ENCODE data around the gene TMEM17. TPM values are rescaled to one million over a fixed set of nuclear protein-coding genes. Genes with fewer than 3 reads are reported as not detected.

TMEM17 gene
- total RNA-seq, 4 donors from 2014 or later: 0.22 to 3.4 (median 2.0) TPM

GRCh38 chr2:62474176-62474575 is 31.8 kb downstream of the TMEM17 start:
- 63% methylated on average over 3 of the region's 4 CpGs; no CpG with 5 or more reads in 1 of the 2 donors for WGBS, 2 donors (ENCODE audit: low coverage in 1 of 2)
- no peak overlapping the region for H3K4me3 ChIP-seq
- ATAC-seq: no peak

GRCh38 chr2:62473246-62473827 is 32.7 kb downstream of the TMEM17 start:
- peak overlapping the region in 2 of 4 donors; percentile 74 to 80 for H3K27ac ChIP-seq
- TF ChIP-seq CTCF (IDR thresholded peaks at IDR 0.05) (no peak), POLR2AphosphoS5 (IDR thresholded peaks at IDR 0.05) (no peak)
- H3K4me3 ChIP-seq: no peak overlapping the region
- no peak for ATAC-seq
- no CpG with 5 or more reads among the region's 1 CpG for WGBS, 2 donors (ENCODE audit: low coverage in 1 of 2)
- H3K27me3 ChIP-seq: no peaks in the 10 kb centered on the region
- H3K4me1 ChIP-seq: peaks cover 0 to 92% (median 41%) of the 10 kb centered on the region in 3 donors
- no peaks in the 10 kb centered on the region for H3K36me3 ChIP-seq
- no peaks in the 10 kb centered on the region for H3K9me3 ChIP-seq

More at GRCh38 chr2:62474176-62474575, 31.8 kb downstream of the TMEM17 start:
- peak overlapping the region in 3 of 4 donors; percentile 9 to 80 (median 74) for H3K27ac ChIP-seq
- TF ChIP-seq EP300 (IDR thresholded peaks at IDR 0.05) (no peak), POLR2AphosphoS5 (IDR thresholded peaks at IDR 0.05) (no peak), POLR2A (IDR thresholded peaks at IDR 0.05) (no peak), CTCF (IDR thresholded peaks at IDR 0.05) (no peak)
- no peaks in the 10 kb centered on the region for H3K36me3 ChIP-seq
- H3K27me3 ChIP-seq: no peaks in the 10 kb centered on the region
- H3K9me3 ChIP-seq: no peaks in the 10 kb centered on the region
- H3K4me1 ChIP-seq: peaks cover 0 to 100% (median 42%) of the 10 kb centered on the region in 3 donors

GRCh38 chr2:62472312-62472711 is 33.7 kb downstream of the TMEM17 start:
- no peaks in the 10 kb centered on the region for H3K36me3 ChIP-seq
- H3K4me3 ChIP-seq: no peak overlapping the region
- peak overlapping the region in 3 of 4 donors; percentile 5 to 80 (median 51) for H3K27ac ChIP-seq
- WGBS, 2 donors (ENCODE audit: low coverage in 1 of 2): 33% methylated on average over 1 of the region's 2 CpGs
- H3K9me3 ChIP-seq: no peaks in the 10 kb centered on the region
- peak; percentile 44 for ATAC-seq
- H3K27me3 ChIP-seq: no peaks in the 10 kb centered on the region
- TF ChIP-seq POLR2A (IDR thresholded peaks at IDR 0.05) (no peak), EP300 (IDR thresholded peaks at IDR 0.05) (no peak), CTCF (IDR thresholded peaks at IDR 0.05) (no peak), POLR2AphosphoS5 (IDR thresholded peaks at IDR 0.05) (no peak)
- H3K4me1 ChIP-seq: peaks cover 0 to 90% (median 35%) of the 10 kb centered on the region in 3 donors

- 28 to 73% methylated on average over 3 to 6 of the region's 7 CpGs for WGBS, 2 donors (ENCODE audit: low coverage in 1 of 2)
- Histone ChIP-seq H3K36me3 (no peaks in the 10 kb centered on the region), H3K4me3 (no peak overlapping the region), H3K27me3 (no peaks in the 10 kb centered on the region), H3K4me1 (peaks cover 0 to 90% (median 35%) of the 10 kb centered on the region in 3 donors), H3K27ac (peak overlapping the region in 3 of 4 donors; percentile 5 to 80 (median 51)), H3K9me3 (no peaks in the 10 kb centered on the region)
- TF ChIP-seq EP300 (IDR thresholded peaks at IDR 0.05) (no peak), CTCF (IDR thresholded peaks at IDR 0.05) (no peak), POLR2AphosphoS5 (IDR thresholded peaks at IDR 0.05) (no peak), POLR2A (IDR thresholded peaks at IDR 0.05) (no peak)
- no peak for ATAC-seq
Observed at GRCh38 chr2:62471816-62472215, 34.2 kb downstream of the TMEM17 start.

- TF ChIP-seq POLR2A (IDR thresholded peaks at IDR 0.05): no peak
- TF ChIP-seq EP300 (IDR thresholded peaks at IDR 0.05): no peak
- Histone ChIP-seq H3K27me3 (no peaks in the 10 kb centered on the region), H3K27ac (peak overlapping the region in 2 of 4 donors; percentile 51 to 80), H3K4me3 (no peak overlapping the region), H3K9me3 (no peaks in the 10 kb centered on the region), H3K36me3 (no peaks in the 10 kb centered on the region), H3K4me1 (peaks cover 0 to 90% (median 38%) of the 10 kb centered on the region in 3 donors)
- 80 to 86% methylated on average over 1 of the region's 2 CpGs for WGBS, 2 donors (ENCODE audit: low coverage in 1 of 2)
- no peak for ATAC-seq
Observed at GRCh38 chr2:62471404-62471803, 34.6 kb downstream of the TMEM17 start.

All from gastroesophageal sphincter (tissue), 4 donors.